ENCODE results near the gene MX2. TPM values are rescaled to one million over a fixed set of nuclear protein-coding genes. Genes with fewer than 3 reads are reported as not detected.

Gene MX2
- polyA plus RNA-seq, 6 donors from 2014 or later: 18.4 to 48.2 (median 40.3) TPM

DNA sequence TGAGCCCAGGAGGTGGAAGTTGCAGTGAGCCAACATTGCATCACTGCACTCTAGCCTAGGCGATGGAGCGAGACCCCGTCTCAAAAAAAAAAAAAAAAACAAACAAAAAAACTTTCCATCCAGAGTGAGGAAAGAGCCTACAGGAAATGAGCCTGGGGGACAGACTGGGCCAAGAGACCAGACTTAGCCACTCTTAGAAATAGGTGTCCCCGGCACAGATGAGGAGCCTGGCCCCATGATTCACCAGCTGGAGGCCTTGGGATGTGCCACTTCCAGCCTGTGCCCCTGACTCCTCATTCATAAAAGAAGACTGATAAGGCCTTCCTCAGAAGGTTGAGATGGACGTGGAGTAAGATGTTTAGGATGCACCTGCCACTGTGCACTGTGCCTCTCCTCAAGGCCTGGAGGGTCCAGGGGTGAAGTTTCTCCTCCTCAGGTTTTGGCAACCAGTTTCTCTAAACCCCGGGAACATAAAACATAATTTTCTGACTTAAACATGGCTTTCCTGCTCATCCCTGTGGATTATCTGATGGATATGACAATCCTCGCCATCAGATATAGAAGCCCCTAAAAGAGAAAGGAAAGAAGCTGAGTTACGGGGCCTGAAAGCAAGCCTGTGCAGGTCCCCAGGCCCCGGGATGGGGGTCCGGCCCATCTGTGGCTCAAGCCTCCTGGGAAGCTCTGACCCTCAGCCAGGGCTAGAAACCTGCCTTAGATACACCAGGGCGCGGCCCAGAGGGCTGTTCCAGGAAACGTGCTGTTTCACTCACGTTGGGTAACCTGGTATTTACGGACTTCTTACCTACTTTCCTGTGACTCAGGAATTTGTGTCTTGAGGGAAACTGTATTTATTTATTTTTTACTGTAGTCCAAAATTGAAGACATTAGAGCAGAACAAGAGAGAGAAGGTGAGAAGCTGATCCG, 90.2 kb downstream of the MX2 start:
- no peak for ATAC-seq (ENCODE audit: low read depth in 2 of 2)
- Mint-ChIP-seq H3K4me1 (peaks cover 0 to 6% (median 0%) of the 10 kb centered on the region in 3 donors), H3K4me3 (no peak overlapping the region), H3K9me3 (no peaks in the 10 kb centered on the region), H3K27me3 (no peaks in the 10 kb centered on the region), H3K36me3 (peaks cover 38 to 56% of the 10 kb centered on the region in 2 donors), H3K27ac (peak overlapping the region in 1 of 6 donors; percentile 15)
- DNase-seq: no peak

DNA sequence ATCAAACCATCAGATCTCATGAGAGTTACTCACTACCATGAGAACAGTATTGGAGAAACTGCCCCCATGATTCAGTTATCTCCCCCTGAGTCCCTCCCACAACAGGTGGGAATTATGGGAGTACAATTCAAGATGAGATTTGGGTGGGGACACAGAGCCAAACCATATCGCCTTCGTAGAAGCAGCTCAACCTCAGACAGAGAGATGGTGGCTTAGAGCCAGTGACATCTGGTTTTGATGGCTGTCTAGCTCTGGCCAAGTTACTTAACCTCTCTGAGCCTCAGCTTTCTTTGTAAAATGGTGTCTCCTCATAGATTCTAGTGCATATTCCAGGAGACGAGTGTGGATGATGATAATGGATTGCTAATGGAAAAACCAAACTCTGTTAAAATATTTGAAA, 91.4 kb downstream of the MX2 start:
- H3K4me1 Mint-ChIP-seq: peaks cover 0 to 6% (median 0%) of the 10 kb centered on the region in 3 donors
- H3K9me3 Mint-ChIP-seq: no peaks in the 10 kb centered on the region
- ATAC-seq (ENCODE audit: low read depth in 2 of 2) (no peak), DNase-seq (no peak)
- H3K27ac Mint-ChIP-seq: peak overlapping the region in 4 of 6 donors; percentile 20 to 88 (median 50)
- H3K4me3 Mint-ChIP-seq: no peak overlapping the region
- peaks cover 31 to 48% of the 10 kb centered on the region in 2 donors for H3K36me3 Mint-ChIP-seq
- H3K27me3 Mint-ChIP-seq: no peaks in the 10 kb centered on the region

DNA sequence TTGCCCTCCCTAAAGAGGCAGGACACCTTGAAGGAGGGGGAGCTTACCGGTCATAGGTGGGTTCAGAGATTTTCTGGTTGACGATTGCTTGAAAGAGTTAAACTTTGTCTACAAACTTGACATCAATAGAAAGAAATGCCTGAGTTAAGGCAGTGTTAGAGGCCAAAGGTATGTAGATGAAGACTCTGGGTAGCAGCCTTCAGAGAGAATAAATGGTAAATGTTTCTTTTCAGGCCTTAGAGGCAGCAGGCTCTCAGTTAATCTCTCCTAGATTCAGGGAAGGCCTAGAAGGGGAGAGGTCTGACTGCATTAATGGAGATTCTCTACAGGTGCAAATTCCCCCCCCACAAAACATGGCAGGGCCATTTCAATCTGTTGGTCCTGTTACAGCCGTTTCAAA, 91.9 kb downstream of the MX2 start:
- H3K36me3 Mint-ChIP-seq: peaks cover 31 to 50% of the 10 kb centered on the region in 2 donors
- H3K4me1 Mint-ChIP-seq: peaks cover 0 to 6% (median 0%) of the 10 kb centered on the region in 3 donors
- no peak for ATAC-seq (ENCODE audit: low read depth in 2 of 2)
- no peaks in the 10 kb centered on the region for H3K27me3 Mint-ChIP-seq
- peak overlapping the region in 3 of 6 donors; percentile 56 to 93 (median 88) for H3K27ac Mint-ChIP-seq
- H3K9me3 Mint-ChIP-seq: no peaks in the 10 kb centered on the region
- H3K4me3 Mint-ChIP-seq: no peak overlapping the region
- no peak for DNase-seq

DNA sequence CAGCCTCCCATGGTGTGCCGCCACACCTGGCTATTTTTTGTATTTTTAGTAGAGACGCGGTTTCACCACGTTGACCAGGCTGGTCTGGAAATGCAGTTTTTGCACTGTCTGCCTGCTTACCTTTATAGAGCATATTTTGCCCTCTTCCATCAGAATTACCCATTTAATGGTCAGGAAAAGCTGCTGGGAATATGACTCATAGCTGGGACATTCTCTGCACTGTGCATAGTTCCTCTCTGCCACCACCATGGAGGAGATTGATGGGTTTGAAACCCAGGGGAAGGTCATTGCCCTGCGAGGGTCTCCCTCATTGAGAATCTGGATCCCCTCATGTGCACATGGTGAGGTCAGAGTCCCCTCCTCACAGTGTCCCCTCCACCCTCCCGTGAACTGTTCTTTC, 96.3 kb downstream of the MX2 start:
- ATAC-seq (ENCODE audit: low read depth in 2 of 2) (no peak), DNase-seq (no peak)
- H3K27ac Mint-ChIP-seq: peak overlapping the region in 4 of 6 donors; percentile 16 to 86 (median 48)
- H3K27me3 Mint-ChIP-seq: no peaks in the 10 kb centered on the region
- H3K4me1 Mint-ChIP-seq: peaks cover 23 to 29% (median 24%) of the 10 kb centered on the region in 3 donors
- H3K9me3 Mint-ChIP-seq: peaks cover 0 to 5% (median 0%) of the 10 kb centered on the region in 7 donors
- H3K4me3 Mint-ChIP-seq: no peak overlapping the region
- peaks cover 6 to 22% of the 10 kb centered on the region in 2 donors for H3K36me3 Mint-ChIP-seq

DNA sequence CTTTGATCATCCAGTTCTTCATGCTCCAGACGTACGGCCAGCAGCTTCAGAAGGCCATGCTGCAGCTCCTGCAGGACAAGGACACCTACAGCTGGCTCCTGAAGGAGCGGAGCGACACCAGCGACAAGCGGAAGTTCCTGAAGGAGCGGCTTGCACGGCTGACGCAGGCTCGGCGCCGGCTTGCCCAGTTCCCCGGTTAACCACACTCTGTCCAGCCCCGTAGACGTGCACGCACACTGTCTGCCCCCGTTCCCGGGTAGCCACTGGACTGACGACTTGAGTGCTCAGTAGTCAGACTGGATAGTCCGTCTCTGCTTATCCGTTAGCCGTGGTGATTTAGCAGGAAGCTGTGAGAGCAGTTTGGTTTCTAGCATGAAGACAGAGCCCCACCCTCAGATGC, 96.7 kb downstream of the MX2 start:
- Mint-ChIP-seq H3K4me3 (no peak overlapping the region), H3K27me3 (no peaks in the 10 kb centered on the region), H3K9me3 (peaks cover 0 to 5% (median 0%) of the 10 kb centered on the region in 7 donors), H3K27ac (peak overlapping the region in 1 of 6 donors; percentile 51), H3K36me3 (peaks cover 4 to 18% of the 10 kb centered on the region in 2 donors), H3K4me1 (peaks cover 23 to 29% (median 24%) of the 10 kb centered on the region in 3 donors)
- no peak for ATAC-seq (ENCODE audit: low read depth in 2 of 2)
- no peak for DNase-seq

Other genes with a start within 250 kb of the MX2 start
- gene BACE2, start 193.9 kb upstream of the MX2 start, polyA plus RNA-seq (ENCODE audit: low read depth in 6 of 6): 100 to 1,000 TPM in 4 of 6 donors, 10 to 100 TPM in 2; 36.0 to 146 (median 110) TPM
- not detected for gene FAM3B, start 45.2 kb upstream of the MX2 start, polyA plus RNA-seq (ENCODE audit: low read depth in 6 of 6)
- gene MX1, start 64.2 kb downstream of the MX2 start, polyA plus RNA-seq (ENCODE audit: low read depth in 6 of 6): 100 to 1,000 TPM in 2 of 6 donors, 10 to 100 TPM in 4; 62.0 to 119 (median 77.7) TPM
- gene TMPRSS2, start 146.1 kb downstream of the MX2 start, polyA plus RNA-seq (ENCODE audit: low read depth in 6 of 6): not detected